Activated T-helper 1 cell treated with anti-CD3 and anti-CD28 coated beads, Interleukin-12 subunit alpha, Interleukin-12 subunit beta, Interleukin-2, Interleukin-4 antibody, amounts not matched to agents 30 ng/mL and 10 ng/mL and 1 ng/mL, durations not matched to agents 14 hours and 24 hours and 36 hours (primary cell): Measurements from ENCODE around the gene FPGS. TPM values are rescaled to one million over a fixed set of nuclear protein-coding genes. Genes with fewer than 3 reads are reported as not detected.

Source experiments
- DNase-seq: peaks from one replicate; pipeline ENCODE4 v3.0.0; 2021; ENCODE audit warnings: low spot score
- H3K27ac Mint-ChIP-seq: one replicate; pipeline ENCODE4 v1.8.0; 2021; ENCODE audit warnings: mild to moderate bottlenecking, mixed read lengths
- H3K27me3 Mint-ChIP-seq: one replicate; pipeline ENCODE4 v1.8.0; 2022; ENCODE audit warnings: mild to moderate bottlenecking, moderate library complexity, mixed read lengths; ENCODE audit not compliant: insufficient read depth
- H3K36me3 Mint-ChIP-seq: one replicate; pipeline ENCODE4 v1.8.0; 2021; ENCODE audit warnings: low read depth, mixed read lengths
- H3K4me1 Mint-ChIP-seq: one replicate; pipeline ENCODE4 v1.8.0; 2021; ENCODE audit warnings: low read depth, mixed read lengths
- H3K4me3 Mint-ChIP-seq: one replicate; pipeline ENCODE4 v1.8.0; 2021; ENCODE audit warnings: mild to moderate bottlenecking, moderate library complexity, mixed read lengths
- H3K9me3 Mint-ChIP-seq: one replicate; pipeline ENCODE4 v1.8.0; 2021; ENCODE audit warnings: mixed read lengths
- intact Hi-C: fragments of 100-400 bp; cut with micrococcal nuclease; formaldehyde crosslinking; loops from one replicate; pipeline ENCODE4 v1.15.1; 2024
- total RNA-seq: library from RNA; stranded (reverse); gene quantifications from 2 replicates; pipeline ENCODE4 v1.2.3, GENCODE V29; 2022

The FPGS gene
- total RNA-seq, 1 donor from 2014 or later = 130 TPM

DNA sequence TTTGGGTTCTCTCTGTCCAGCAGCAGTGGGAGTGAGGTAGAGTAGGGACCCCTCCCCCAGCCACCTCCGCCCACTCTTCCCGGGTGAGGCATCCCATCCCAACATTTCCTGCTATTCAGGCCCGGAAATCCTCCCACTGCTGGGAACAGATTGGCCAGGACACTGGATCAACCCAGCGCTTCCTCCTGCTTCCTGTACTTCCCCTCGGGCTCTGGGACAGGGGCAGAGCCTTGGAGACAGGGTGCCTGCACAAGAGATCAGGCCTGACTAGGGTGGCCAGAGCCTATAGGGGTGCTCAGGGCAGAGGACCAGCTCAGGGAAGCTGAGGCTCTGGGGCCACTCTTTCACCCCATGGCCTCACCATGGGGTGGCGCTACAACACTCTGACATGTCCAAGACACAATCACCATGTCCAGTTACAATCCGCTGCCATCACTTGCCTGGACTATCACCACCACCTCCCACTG, 38.7 kb upstream of the FPGS start:
- Mint-ChIP-seq H3K27ac (peak overlapping the region; percentile 79), H3K4me1 (peaks cover 59% of the 10 kb centered on the region), H3K27me3 (no peaks in the 10 kb centered on the region), H3K9me3 (no peaks in the 10 kb centered on the region), H3K4me3 (no peak overlapping the region), H3K36me3 (peaks cover 48% of the 10 kb centered on the region)
- DNase-seq = no peak
- intact Hi-C loops = no loop called here

DNA sequence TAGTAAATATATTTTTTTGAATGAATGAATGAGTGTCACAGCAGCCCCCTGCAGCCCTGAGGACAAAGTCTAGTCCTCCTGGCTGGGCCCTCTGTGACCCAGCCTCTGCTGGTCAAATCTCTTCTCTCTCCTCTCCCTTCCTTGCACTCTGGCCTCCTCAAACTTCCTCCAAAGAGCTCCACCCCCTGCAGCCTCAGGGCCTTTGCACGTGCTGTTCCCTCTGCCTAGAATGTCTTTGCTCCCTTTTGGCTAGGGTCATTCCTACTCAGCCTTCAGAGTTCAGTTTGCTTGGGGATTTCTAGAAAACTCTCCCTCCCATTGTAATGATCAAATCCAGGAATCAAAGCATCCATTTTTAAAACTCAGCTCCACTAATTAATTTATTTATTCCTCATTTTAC, 37.3 kb upstream of the FPGS start:
- peaks cover 50% of the 10 kb centered on the region for H3K36me3 Mint-ChIP-seq
- no peak overlapping the region for H3K4me3 Mint-ChIP-seq
- H3K4me1 Mint-ChIP-seq = peaks cover 74% of the 10 kb centered on the region
- H3K27ac Mint-ChIP-seq = no peak overlapping the region
- no peaks in the 10 kb centered on the region for H3K9me3 Mint-ChIP-seq
- no peaks in the 10 kb centered on the region for H3K27me3 Mint-ChIP-seq
- intact Hi-C loops = no loop called here
- no peak for DNase-seq

DNA sequence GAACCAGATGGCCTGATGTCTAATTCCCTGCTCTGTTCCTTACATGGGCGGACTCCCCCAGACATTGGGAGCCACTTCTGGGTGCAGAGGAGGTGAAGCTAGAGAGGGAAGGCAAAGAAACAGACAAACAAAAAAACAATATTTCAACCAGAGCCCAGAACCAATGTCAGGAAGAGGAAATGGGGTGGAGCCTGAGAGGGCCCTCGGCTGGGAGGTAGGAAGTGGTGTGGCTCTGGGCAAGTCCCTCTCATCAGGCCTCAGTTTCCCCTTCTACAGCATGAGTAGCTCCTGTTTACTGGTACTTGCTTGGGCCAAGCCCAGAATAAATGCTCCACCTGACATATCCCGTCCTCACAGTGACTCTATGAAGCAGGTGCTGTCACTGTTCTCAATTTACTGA, 35.3 kb upstream of the FPGS start:
- Mint-ChIP-seq H3K27me3 (no peaks in the 10 kb centered on the region), H3K9me3 (no peaks in the 10 kb centered on the region), H3K4me1 (peaks cover 83% of the 10 kb centered on the region), H3K27ac (peak overlapping the region; percentile 82), H3K36me3 (peaks cover 54% of the 10 kb centered on the region), H3K4me3 (peak overlapping the region; percentile 69)
- intact Hi-C loops = no loop called here
- DNase-seq = peak; percentile 29

DNA sequence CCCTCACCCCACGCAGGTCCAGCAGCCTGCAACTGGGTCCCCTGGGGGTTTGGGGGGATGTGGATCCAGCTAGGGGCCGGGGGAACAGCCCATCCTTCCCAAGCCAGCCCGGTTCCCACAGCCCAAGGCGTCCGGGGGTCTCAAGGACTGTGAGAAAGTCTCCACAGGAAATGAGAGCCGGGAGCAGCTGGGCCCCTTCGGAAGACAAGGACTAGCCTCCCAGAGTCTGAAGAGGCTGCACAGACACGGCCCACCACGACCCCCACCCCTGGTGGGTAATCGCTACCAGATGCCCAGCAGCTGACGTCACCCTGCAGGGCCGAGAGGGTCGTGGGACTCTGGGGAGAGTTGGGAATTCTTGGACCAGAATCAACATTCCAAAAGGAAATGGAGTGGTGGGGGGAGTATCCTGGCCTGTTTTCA, 34.8 kb upstream of the FPGS start:
- peaks cover 51% of the 10 kb centered on the region for H3K36me3 Mint-ChIP-seq
- peak overlapping the region; percentile 31 for H3K4me3 Mint-ChIP-seq
- intact Hi-C loops = no loop called here
- H3K27ac Mint-ChIP-seq = peak overlapping the region; percentile 82
- no peak for DNase-seq
- H3K4me1 Mint-ChIP-seq = peaks cover 78% of the 10 kb centered on the region
- H3K9me3 Mint-ChIP-seq = no peaks in the 10 kb centered on the region
- no peaks in the 10 kb centered on the region for H3K27me3 Mint-ChIP-seq

DNA sequence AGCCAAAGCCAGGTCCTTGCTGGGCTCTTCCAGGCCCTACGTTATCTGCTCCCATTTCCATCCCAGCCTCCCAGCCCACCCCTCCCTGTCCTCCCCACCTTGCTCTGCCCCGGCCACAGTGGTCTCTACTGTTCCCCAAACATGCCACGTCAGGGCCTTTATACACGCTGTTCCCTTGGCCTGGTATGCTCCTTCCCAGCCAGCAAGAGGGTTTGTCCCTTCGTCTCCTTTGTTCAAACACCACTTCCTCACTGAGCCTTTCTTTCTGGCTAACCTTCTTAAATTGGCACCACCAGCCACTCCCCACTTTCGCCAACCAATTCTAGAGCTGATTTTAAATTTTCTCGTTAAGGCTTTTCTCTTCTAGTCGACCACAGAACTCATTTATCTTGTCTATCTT, 34.0 kb upstream of the FPGS start:
- H3K9me3 Mint-ChIP-seq = no peaks in the 10 kb centered on the region
- intact Hi-C loops = no loop called here
- H3K4me1 Mint-ChIP-seq = peaks cover 71% of the 10 kb centered on the region
- H3K36me3 Mint-ChIP-seq = peaks cover 48% of the 10 kb centered on the region
- H3K27ac Mint-ChIP-seq = peak overlapping the region; percentile 82
- DNase-seq = no peak
- H3K27me3 Mint-ChIP-seq = no peaks in the 10 kb centered on the region
- peak overlapping the region; percentile 32 for H3K4me3 Mint-ChIP-seq

DNA sequence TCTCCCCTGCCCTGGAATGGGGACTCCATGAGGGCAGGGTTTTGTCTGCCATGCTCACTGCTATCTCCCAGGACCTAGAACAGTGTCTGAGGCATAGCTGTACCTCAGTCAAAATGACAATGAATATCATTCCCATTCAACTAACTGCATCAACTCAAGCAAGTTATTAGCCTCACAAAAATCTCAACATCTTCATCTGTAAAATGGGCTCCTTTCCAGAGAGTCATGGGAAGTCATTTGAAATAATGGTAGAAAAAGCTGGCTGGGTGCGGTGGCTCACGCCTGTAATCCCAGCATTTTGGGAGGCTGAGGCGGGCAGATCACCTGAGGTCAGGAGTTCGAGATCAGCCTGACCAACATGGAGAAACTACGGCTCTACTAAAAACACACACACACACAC, 33.6 kb upstream of the FPGS start:
- Mint-ChIP-seq H3K9me3 (no peaks in the 10 kb centered on the region), H3K4me3 (peak overlapping the region; percentile 32), H3K27ac (peak overlapping the region; percentile 82), H3K36me3 (peaks cover 47% of the 10 kb centered on the region), H3K27me3 (no peaks in the 10 kb centered on the region), H3K4me1 (peaks cover 70% of the 10 kb centered on the region)
- intact Hi-C loops = no loop called here
- DNase-seq = no peak

DNA sequence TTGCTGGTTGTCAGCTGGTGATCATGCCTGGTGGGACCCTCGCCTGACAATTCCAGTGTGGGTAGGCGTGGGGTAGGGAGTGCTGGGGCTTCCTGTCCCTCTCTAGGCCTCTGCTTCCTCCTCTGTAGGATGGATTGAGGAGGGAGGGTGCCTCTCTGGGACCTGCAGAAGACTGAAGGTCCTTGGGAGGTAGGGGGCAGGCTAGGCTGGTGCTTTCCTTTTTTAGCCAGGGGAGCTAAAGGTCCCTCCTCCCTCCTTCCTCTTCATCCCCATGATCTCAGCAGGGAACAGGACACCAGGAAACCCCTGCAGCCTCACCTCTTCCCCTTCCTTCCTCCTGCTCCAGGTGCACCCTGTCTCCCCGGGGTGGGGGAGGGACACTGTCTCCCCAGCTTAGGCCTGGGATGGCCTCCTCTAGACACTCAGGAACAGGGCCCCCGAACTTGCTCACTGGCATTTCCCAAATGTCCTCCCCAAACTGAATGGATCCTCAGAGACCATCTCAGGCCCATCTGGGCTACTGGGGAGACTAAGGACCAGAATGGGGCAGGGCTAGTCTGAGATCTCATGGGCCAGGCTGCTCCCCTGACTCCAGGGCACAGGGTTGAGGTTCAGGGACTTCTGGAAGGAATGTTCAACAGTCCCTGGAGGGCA, 32.6 kb upstream of the FPGS start:
- intact Hi-C loops = loop anchor here (2.0 to 10.0 kb wide), 6 partner anchors 157 to 855 kb away; partner anchors contain the start of genes RALGPS1, STXBP1 and ZNF79
- peaks cover 44% of the 10 kb centered on the region for H3K36me3 Mint-ChIP-seq

DNA sequence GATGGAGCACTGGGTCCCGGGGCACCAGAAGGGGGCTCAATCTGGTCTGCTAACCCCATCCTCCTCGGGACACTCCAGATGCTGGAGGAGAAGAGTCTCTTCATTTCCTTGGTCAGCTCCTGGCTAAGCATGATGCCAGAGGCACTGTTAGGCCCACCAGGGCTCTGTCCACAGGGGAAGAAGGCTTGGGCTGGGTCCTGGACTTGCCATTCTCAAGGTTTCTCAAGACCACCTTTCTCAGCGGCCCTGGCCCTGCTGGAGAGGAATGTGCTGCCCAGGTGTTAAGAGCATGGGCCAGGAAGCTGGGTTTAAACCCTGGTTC, 32.1 kb upstream of the FPGS start:
- H3K27me3 Mint-ChIP-seq = no peaks in the 10 kb centered on the region
- DNase-seq = no peak
- peaks cover 40% of the 10 kb centered on the region for H3K36me3 Mint-ChIP-seq
- H3K27ac Mint-ChIP-seq = peak overlapping the region; percentile 90
- H3K4me1 Mint-ChIP-seq = peaks cover 68% of the 10 kb centered on the region
- H3K4me3 Mint-ChIP-seq = peak overlapping the region; percentile 86
- no peaks in the 10 kb centered on the region for H3K9me3 Mint-ChIP-seq
- intact Hi-C loops = loop anchor here (2.0 to 10.0 kb wide), 6 partner anchors 158 to 856 kb away; partner anchors contain the start of genes RALGPS1, STXBP1 and ZNF79

More for the DNA sequence above, 32.6 kb upstream of the FPGS start:
- peaks cover 73% of the 10 kb centered on the region for H3K4me1 Mint-ChIP-seq
- H3K9me3 Mint-ChIP-seq = no peaks in the 10 kb centered on the region
- H3K27me3 Mint-ChIP-seq = no peaks in the 10 kb centered on the region
- no peak for DNase-seq
- H3K27ac Mint-ChIP-seq = peak overlapping the region; percentile 90
- H3K4me3 Mint-ChIP-seq = peak overlapping the region; percentile 86

DNA sequence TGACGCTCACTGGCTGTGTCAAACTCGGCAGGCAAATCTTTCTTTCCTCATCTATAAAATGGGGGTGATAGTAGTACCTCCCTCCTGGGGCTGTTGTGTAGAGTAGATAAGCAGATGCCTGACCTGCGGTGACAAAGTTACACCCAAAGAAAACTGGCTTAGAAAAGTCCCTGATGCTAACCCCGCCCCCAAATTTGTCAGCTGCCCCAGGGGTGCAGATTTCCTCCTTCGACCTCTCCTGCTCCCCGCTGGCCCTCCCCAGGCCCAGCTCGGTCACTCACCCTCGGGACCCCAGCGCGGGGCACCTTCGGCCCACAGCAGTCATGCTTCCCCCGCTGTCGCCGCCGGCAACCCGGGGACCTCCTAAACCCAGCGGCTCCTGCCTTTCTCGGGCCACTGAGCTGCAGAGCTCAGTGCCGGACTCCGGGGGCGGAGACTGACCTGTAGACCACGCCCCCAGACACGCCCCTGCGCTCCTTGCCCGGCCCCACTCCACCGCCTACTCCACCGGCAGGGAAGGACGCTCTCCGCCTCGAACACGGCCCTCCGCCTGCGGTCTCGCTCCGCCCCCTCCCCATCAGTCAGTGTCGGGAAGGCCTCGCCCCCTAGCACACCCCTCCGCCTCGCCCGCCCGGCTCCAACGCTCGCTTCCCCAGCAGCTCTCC, 31.6 kb upstream of the FPGS start:
- Mint-ChIP-seq H3K27me3 (no peaks in the 10 kb centered on the region), H3K9me3 (no peaks in the 10 kb centered on the region), H3K4me3 (peak overlapping the region; percentile 86), H3K4me1 (peaks cover 63% of the 10 kb centered on the region), H3K36me3 (peaks cover 36% of the 10 kb centered on the region), H3K27ac (peak overlapping the region; percentile 90)
- peak; percentile 99 for DNase-seq
- intact Hi-C loops = loop anchor here (1.0 to 10.0 kb wide), 14 partner anchors 8 to 856 kb away; partner anchors contain the start of genes FPGS, NAIF1, PTRH1 and RALGPS1

DNA sequence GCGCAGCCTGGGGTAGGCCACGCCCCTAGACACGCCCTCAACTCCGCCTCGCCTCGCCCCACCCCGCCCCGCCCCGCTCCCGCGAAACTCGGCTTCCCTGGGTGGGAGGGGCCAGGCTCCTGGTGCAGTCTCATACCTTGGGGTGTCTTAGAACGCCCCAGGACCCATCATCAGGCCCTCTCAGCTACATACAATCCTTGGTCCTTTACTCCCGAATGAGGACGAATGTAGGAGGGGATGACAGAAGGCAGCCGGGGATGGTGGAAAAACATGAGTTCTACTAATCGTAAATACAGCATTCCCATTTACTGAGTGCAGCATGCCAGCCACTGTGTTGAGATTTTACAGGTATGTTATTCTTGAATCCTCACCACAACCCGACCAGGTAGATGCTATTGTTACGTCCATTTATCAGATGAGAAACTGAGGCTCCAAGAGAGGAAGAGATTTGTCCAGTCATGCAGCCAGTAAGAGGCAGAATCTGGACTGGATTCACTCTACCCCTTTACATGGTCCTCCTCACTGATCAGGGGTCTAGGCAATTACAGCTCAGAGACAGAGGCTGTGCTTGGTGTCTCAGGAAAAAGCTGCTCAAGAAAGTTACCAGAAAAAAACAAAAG, 31.0 kb upstream of the FPGS start:
- Mint-ChIP-seq H3K4me1 (peaks cover 63% of the 10 kb centered on the region), H3K4me3 (peak overlapping the region; percentile 86), H3K9me3 (no peaks in the 10 kb centered on the region), H3K36me3 (peaks cover 33% of the 10 kb centered on the region), H3K27me3 (no peaks in the 10 kb centered on the region), H3K27ac (peak overlapping the region; percentile 90)
- intact Hi-C loops = loop anchor here (1.0 to 10.0 kb wide), 14 partner anchors 8 to 857 kb away; partner anchors contain the start of genes FPGS, NAIF1, PTRH1 and RALGPS1
- DNase-seq = no peak

DNA sequence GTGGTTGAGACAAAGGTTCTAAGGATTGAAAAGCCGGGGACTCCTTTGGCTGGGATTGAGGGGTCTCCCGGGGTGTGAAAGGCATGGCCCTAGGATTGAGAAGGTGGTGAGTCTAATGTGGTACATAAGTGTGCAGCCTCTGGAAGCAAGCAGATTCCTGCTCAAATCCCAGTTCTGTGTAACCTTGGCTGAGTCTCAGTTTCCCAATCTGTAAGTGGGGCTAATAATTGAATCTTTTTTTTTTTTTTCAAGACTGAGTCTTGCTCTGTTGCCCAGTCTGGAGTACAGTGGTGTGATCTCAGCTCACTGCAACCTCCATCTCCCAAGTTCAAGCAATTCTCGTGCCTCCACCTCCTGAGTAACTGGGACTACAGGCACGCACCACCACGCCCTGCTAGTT, 30.1 kb upstream of the FPGS start:
- no peaks in the 10 kb centered on the region for H3K27me3 Mint-ChIP-seq
- H3K4me1 Mint-ChIP-seq = peaks cover 63% of the 10 kb centered on the region
- no peak overlapping the region for H3K4me3 Mint-ChIP-seq
- no peaks in the 10 kb centered on the region for H3K9me3 Mint-ChIP-seq
- H3K36me3 Mint-ChIP-seq = peaks cover 28% of the 10 kb centered on the region
- peak overlapping the region; percentile 48 for H3K27ac Mint-ChIP-seq
- DNase-seq = no peak
- intact Hi-C loops = loop anchor here (5.0 to 10.0 kb wide), 4 partner anchors 200 to 548 kb away; partner anchors contain the start of gene ZNF79

DNA sequence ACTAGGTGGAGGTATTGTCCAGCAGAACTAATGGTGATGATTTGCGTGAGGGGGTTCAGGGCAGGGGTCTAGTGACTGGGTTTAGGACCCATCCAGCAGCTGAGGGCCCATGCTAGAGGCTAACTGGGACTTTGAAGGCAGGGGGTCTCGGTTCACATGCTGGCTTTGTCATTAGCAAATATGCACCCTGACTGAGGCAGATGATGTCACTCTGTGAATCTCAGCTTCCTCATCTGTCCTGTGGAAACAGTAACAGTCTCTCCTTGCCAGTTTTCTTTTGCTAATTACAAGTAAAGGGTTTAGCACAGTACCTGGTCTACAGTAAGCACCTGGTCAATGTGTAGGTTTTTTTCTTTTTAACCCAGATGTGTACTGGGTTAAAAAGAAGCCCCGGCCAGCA, 29.4 kb upstream of the FPGS start:
- Mint-ChIP-seq H3K27ac (peak overlapping the region; percentile 48), H3K36me3 (peaks cover 30% of the 10 kb centered on the region), H3K27me3 (no peaks in the 10 kb centered on the region), H3K4me3 (no peak overlapping the region), H3K9me3 (no peaks in the 10 kb centered on the region), H3K4me1 (peaks cover 64% of the 10 kb centered on the region)
- DNase-seq = no peak
- intact Hi-C loops = loop anchor here (5.0 to 10.0 kb wide), 4 partner anchors 201 to 548 kb away; partner anchors contain the start of gene ZNF79

DNA sequence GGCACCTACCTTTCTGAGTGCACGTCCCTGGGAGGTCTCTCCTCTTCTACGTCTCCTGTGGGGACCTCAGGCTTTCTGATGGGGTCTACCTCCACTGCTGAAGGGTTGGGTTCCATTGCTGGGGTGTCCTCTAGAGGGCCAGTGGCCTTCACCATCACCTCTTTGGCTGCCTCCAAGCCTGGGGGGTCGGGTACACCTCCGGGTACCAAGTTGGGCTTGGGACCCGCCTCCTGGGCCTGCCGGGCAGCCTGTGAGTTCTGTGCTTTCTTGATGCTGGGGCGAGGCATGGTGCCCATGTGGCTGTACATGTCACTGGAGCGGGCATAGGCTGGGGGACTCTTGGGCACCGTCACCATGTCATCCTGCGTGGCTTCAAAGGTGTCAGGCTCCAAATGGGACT, 28.7 kb upstream of the FPGS start:
- Mint-ChIP-seq H3K4me1 (peaks cover 62% of the 10 kb centered on the region), H3K27ac (peak overlapping the region; percentile 55), H3K36me3 (peaks cover 27% of the 10 kb centered on the region), H3K4me3 (peak overlapping the region; percentile 37), H3K9me3 (no peaks in the 10 kb centered on the region), H3K27me3 (no peaks in the 10 kb centered on the region)
- intact Hi-C loops = loop anchor here (5.0 to 10.0 kb wide), 4 partner anchors 202 to 549 kb away; partner anchors contain the start of gene ZNF79
- no peak for DNase-seq
